ENCODE data around the gene CD72.
"Not testable (repeated sequence)": the region's sequence is repeated elsewhere in the genome, so short reads cannot be mapped to it uniquely, and the experiment has no call there.

Gene CD72

DNA sequence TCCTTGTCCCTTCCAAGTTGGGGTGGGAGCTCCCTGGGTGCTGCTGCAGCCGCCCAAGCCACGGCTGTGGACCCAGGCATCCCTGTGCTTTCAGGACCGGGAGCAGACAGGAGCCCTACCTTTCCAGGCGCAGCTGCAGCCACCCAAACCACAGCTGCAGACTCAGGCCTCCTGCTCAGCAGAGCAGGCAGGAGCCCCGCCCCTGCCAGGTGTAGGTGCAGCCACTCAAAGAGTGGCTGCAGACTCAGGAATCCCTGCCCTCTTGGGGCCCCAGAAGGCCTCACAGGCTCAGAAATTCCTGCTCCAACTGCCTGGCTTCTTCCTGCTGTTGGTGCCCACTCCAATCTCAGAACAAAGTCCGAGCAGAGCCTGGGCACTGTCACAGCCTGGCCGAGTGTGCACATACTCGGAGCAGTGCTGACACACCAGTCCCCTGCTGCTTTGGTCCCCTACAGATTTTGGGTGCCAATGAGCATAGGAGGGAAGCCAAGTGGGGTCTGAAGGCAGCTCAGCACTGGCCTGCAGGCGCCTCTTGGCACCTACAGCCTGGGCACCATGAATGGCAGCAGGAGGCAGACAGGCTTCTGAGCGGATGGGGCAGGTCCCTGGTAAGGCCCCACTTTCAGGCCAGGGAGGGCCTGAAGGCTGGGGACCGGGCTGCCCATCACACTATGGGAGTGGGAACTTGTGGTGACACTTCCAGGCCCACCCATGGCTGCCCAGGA lies 19.2 kb downstream of the CD72 start:
- no peak for DNase-seq (ENCODE audit: low read depth, low spot score)

DNA sequence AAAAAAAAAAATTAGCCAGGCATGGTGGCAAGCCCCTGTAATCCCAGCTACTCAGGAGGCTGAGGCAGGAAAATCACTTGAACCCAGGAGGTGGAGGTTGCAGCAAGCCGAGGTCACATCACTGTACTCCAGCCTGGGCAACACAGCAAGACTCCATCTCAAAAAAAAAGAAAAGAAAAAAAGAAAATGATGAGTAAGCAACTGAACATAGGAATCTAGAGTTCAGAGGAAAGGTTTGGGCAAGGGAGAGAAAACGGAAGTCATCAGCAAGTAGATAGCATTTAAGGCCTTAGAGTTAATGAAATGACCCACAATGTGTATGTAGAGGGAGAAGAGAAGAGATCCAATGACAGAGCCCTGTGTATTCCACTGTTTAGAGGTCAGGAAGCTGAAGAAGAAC lies 21.3 kb downstream of the CD72 start:
- not testable (repeated sequence) for DNase-seq (ENCODE audit: low read depth, low spot score)

DNA sequence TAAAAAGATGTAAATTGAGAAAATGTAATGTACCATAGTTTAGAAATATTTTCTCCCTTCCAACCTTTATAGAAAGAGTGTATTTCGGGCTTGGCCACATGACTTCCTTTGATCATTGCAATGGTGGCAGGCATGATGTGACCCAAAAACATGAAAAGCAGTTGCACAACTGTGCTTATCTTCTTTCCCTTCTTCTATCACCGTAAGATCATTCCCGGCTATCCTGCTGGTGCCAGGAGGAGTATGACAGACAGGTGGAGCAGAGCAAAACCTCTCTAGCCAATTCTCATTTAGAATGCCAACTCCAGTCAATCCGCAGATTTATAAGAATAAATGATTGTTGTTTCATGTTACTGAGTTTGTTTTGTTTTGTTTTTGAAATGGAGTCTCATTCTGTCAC lies 23.7 kb downstream of the CD72 start:
- no peak for DNase-seq (ENCODE audit: low read depth, low spot score)

DNA sequence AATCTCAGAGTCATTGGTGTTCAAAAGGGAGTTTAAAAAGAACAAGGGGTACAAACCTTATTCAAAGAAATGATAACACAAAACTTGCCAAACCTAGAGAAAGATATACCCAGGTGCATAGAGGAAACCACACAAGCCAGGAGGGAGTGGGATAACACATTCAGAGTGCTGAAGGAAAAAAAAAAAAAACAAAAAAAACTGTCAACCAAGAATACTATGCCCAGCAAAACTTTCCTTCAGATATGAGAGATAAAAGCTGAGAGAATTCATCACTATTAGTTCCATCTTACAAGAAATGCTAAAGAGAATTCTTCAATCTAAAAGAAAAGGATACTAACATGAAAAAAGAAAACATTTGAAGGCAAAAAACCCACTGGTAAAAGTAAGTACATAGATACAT lies 24.6 kb downstream of the CD72 start:
- no peak for DNase-seq (ENCODE audit: low read depth, low spot score)

DNA sequence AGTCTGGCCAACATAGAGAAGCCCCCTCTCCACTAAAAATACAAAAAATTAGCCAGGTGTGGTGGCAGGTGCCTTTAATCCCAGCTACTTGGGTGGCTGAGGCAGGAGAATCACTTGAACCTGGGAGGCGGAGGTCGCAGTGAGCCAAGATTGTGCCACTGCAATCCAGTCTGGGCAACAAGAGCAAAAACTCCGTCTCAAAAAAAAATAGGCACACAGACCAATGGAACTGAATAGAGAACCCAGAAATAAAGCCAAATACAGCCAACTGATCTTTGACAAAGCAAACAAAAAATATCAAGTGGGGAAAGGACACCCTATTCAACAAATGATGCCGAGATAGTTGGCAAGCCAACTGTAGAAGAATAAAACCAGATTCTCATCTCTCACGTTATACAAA lies 29.7 kb downstream of the CD72 start:
- DNase-seq (ENCODE audit: low read depth, low spot score): not testable (repeated sequence)

DNA sequence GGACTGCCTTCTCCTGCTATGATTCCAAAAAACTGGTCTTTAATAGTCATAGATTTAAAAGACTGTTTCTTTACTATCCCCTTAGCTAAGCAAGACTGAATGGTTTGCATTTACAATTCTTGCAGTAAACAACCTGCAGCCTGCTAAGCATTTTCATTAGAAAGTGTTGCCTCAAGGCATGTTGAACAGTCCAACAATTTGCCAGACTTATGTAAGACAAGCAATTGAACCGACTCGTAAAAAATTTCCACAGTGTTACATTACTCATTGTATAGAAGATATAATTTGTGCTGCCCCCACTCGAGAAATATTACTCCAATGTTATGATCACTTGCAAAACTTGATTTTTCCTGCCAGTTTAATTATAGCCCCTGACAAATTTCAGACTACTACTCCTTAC lies 33.5 kb downstream of the CD72 start:
- not testable (repeated sequence) for DNase-seq (ENCODE audit: low read depth, low spot score)

DNA sequence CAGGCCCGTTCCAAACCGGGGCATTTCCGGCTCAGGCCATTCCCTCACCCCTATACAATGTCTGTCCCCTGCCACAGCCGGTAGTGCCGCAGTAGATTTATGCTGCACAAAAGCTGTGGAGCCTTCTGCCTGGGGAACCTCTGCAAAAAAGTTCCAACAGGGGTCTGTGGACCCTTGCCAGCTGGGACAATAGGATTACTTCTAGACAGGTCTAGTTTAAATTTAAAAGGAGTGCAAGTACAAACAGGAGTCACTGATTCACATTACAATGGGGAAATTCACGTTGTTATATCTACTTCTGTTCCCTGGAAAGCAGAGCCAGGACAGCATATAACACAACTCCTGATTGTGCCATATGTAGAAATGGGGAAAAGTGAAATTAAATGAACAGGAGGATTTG lies 34.7 kb downstream of the CD72 start:
- DNase-seq (ENCODE audit: low read depth, low spot score): not testable (repeated sequence)

DNA sequence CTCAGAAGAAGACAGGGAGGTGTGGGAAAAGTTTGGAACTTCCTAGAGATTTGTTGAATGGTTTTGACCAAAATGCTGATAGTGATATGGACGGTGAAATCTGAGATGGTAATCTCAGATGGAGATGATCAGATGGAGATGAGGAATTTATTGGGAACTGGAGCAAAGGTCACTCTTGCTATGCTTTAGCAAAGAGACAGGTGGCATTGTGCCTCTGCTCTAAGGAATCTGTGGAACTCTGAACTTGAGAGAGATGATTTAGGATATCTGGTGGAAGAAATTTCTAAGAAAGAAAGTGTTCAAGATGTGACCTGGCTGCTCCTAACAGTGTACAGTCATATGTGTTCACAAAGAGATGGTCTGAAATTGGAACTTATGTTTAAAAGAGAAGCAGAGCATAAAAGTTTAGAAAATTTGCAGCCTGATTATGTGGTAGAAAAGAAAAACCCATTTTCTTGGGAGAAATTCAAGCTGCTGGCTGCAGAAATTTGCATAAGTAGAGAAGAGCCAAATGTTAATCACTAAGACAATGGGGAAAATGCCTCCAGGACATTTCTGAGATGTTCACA lies 38.5 kb downstream of the CD72 start:
- DNase-seq (ENCODE audit: low read depth, low spot score): not testable (repeated sequence)

DNA sequence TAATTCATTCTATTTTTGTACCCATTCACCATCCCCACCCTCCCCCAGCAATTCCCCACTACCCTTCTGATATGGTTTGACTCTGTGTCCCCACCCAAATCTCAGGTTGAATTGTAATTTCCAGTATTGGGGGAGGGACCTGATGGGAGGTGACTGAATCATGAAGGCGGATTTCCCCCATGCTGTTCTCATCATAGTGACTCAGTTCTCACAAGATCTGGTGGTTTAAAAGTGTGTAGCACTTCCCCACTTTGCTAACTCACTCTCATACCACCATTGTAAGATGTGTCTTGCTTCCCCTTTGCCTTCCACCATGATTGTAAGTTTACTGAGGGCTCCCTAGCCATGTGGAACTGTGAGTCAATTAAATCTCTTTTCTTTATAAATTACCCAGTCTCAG lies 39.1 kb downstream of the CD72 start:
- no peak for DNase-seq (ENCODE audit: low read depth, low spot score)

DNA sequence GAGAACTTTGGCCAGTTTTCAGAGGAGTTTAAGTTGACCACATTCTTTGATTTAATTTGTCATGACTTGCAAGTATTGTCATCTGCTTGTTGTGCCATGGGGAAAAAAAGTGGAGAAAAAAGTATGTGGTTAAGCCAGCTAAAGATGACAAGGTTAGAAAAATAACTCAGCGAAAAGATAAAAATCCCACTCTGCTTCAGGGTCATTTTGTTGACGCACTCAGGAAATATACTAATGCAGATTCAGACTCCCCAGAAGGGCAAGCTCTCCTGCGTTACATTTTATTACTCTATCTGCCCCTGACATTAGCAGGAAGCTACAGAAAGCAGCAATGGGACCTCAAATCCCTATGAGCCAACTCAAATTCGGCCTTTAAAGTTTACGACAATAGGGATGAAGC lies 40.7 kb downstream of the CD72 start:
- no peak for DNase-seq (ENCODE audit: low read depth, low spot score)

DNA sequence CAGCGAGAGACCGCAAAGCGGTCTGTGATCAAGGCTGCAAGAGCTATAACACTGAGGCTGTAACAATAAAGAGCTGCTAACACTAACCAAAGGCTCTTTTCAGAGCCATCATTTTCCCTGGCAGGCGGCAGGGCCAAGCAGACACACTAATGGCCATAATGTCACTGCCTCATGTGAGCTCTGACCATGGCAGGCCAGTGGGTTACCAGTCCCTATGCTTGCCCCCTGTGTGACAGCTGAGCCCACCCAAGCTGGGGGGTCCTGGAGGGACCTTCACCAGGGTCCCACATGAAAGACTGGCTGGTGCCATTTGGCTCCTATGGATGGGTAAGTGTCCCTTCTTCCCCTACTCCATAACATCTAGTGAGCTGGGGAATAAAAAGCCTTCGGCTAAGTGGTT lies 42.7 kb downstream of the CD72 start:
- DNase-seq (ENCODE audit: low read depth, low spot score): no peak

DNA sequence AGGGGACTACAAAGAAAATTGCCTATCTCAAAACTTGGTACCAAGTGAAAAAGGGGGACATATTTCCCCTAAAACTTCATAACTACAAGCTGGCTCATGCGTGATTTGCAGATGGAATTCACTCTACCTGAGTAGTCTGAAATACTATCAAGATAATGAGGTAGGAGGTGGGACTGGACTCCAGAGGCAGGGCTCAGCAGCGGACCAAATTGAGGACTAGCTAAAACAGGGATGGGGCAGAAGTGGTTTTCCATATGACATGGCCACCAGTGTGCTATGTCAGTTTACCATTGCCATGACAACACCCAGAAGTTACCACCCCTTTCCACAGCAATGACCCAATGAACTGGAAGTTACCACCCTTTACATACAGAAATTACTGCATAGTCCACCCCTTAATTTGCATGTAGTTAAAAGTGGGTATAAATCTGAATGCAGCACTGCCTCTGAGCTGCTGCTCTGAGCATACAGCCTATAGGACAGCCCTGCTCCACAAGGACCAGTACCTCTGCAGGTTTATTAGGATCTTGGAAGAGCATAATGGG lies 43.6 kb downstream of the CD72 start:
- DNase-seq (ENCODE audit: low read depth, low spot score): no peak

DNA sequence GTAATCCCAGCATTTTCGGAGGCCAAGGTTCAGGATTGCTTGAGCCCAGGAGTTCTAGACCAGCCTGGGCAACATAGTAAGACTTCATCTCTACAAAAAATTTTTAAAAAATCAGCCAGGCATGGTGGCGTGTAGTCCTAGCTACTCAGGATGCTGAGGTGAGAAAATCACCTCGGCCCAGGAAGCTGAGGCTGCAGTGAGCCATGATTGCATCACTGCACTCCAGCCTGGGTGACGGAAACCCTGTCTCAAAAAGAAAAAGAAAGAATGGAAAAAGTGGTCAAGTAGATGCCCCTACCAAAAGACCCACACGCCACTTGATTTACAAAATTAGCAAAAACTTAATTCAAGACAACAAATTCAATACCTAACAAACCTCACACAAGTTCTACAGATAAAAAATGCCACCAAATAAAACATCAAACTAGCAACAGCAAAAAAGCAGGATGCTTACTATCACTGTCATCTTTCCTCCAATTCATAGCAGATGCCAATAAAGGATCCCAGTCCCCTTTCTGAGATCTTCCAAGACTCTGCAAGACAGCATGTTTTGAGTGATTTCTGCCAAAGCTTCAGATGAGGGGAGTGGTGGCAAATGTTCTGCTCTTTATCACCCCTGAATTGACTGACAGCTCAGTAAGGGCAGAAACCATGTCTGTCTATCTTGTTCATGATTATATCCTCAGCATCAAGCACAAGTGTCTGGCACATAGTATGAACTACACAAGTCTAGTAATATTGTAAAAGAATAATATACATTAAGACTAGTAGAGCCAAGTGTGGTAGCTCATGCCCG lies 47.3 kb downstream of the CD72 start:
- DNase-seq (ENCODE audit: low read depth, low spot score): no peak

DNA sequence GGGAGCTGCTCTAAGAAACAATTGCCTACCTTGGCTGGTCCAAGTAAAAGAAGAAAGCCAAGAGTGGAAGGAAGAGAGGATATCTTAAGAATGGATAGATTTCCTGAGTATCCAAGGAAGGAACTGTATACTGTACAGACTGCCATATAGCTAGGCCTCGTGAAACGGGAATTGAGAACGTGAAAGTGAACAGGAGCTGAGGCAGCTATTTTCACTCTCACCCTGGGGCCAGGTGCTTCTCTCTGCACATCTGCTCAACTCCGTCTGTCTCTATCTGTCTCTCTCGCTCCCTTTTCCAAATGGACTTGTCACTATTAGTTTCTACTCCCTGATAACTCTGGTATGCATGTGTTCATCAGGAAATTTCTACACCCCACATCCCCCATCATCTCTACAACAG lies 49.0 kb downstream of the CD72 start:
- DNase-seq (ENCODE audit: low read depth, low spot score): no peak

DNA sequence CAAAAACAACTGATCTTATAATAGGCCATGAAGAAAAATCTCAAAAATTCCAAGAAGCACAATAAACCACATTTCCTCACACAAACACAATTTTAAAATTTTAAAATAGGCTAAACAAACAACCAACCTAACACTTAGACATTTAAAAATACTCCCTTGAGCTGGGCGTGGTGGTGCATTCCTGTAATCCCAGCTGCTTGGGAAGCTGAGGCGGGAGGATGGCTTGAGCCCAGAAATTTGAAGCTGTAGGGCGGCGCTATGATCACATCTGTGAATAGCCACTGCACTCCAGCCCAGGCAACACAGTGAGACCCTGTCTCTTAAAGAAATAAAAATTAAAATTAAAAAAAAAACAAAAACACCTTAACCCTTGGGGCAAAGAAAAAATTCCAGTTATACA lies 50.0 kb downstream of the CD72 start:
- DNase-seq (ENCODE audit: low read depth, low spot score): no peak

DNA sequence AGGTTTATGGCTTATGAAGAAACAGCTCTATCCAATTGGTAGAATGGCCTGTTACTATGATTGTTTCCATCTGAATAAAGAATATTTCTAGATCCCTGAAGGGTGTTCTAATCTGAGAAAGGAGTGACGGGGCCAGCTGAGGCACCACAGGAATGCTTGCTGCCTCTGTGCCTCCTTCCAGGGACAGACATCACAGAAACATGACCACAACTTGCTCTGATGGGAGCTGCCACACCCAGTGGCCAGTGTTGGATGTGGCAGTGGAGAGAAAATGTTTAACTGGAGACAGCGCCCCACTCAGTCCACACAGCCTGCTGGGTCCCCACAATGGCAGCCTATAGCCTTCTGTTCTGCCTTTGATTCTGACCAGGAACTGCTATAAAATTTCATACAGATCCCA lies 51.8 kb downstream of the CD72 start:
- no peak for DNase-seq (ENCODE audit: low read depth, low spot score)

DNA sequence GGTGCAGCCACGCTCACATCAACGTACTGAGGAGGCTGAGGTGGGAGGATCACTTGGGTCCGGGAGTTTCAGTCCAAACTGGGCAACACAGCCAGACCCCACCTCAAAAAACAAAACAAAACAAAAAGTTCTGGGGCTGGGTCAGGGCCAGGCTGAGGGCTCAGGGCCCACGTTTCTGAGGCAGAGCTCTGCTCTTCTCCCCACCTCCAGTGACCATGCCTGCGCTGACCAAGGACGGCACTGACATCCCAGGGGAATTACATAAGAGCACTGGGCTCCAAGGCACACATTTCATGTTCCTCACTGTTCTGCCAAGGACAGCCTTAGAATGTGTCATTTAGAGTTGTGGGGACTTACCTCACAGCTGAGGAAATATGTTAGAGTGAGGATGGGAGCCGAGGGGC lies 53.6 kb downstream of the CD72 start:
- DNase-seq (ENCODE audit: low read depth, low spot score): no peak

DNA sequence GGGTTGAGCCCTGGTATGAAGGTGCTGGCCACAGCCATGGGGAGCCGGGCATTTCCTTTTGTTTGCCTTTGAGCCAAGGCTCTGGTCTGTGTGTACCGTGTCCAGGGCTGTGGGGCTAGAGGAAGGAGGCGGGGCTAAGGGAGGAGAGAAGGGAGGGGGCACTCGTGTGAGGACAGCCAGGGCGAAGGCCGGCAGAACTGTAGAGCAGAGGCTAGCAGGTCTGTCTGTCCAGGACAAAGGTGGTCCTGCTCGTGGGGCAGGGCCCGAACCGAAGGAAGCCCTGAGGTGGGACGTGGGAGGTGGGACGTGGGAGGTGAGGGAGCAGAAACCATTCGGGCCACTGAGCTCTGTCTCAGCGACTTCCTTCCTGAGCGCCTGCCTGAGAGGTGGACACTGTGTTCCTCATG lies 54.4 kb downstream of the CD72 start:
- no peak for DNase-seq (ENCODE audit: low read depth, low spot score)

DNA sequence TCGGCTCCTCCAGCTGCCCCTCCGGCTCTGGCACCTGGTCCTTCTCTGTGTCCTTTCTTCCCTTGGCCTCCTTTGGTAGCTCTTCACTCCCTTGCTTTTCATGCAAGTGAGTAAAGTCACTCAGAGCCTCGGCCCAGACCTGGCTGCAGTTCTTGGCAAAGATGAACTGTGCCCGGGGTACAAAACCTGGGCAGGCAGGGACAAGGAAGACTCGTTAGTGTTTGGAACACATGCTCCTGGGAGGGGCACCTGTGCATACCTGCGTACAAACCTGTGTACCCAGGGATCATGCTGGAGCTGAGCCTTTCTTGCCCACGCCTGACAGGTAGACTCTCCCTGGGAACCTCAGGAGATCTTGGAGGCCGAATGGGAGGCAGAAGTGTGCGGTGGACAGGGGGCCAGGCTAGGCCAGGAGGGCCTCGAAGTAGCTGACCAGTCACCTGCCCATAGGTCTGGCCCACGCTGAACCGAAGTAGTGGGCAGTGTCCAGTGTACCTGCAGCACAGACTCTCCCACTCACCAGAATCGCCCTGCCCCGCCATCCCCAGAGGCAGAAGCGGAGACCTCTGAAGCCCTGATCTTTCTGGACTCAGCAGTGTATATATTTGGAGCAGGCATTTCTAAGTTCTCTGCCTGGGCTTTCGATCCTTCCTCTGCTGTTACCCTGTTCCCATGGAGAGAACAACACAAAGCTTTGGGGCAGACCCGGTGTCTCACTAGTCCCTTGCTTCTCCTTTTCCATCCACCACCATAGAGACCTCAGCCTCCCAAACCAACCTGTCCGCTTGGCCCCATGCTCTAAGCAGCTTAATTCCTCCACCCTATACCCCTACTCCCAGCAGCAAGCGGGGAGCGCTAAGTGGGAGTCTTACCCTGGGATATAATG lies 55.1 kb downstream of the CD72 start:
- DNase-seq (ENCODE audit: low read depth, low spot score): no peak

DNA sequence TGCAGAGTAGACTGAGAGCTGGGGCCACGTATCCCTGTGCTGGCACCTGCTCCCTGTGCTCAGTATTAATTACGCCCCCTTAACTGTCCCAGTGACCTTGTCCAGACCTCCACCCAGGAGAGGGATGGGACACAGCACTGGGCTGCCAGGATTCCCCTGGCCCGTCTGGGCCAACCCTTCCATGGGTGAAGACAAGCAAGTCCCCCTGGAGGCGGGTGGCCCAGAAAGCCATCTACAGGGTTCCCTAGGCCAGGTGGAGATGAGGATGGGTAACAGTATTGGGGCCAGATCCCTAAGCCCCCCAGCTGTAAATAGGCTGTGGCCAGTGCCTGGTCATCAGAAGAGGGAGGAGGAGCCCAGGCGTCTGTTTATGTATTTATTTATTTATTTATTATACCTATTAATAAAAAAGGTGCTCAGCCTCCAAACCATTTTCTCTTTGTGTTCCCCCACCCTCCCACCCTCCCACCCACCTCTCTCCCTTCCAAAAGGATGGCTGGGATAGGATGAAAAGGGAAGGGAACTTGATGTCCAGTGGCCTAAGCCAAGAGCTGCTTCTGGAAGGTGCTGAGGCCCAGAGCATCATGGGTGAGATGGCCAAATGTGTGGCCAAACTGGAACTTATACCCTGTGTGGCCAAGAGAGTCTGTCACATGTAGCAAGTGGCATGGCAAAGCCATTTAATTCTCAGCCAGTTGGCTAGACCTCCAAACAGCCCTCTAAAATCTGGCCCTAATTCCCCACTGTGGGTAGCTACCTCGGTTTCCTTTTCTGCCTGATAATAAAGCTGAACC lies 56.5 kb downstream of the CD72 start:
- no peak for DNase-seq (ENCODE audit: low read depth, low spot score)

Measured in brain pericyte (primary cell).